Measurements from ENCODE around the gene TARBP2. TPM values are rescaled to one million over a fixed set of nuclear protein-coding genes. Genes with fewer than 3 reads are reported as not detected.

Gene TARBP2
- total and polyA plus RNA-seq, 4 donors = 15.7 to 22.0 (median 18.4) TPM

- Histone ChIP-seq H3K9me3 (ENCODE audit: control insufficient read depth in 4 of 4, low read length in 3 of 4) (no peaks in the 10 kb centered on the region), H3K27me3 (ENCODE audit: control insufficient read depth in 4 of 4, insufficient read depth in 4 of 4, low read length in 3 of 4) (no peaks in the 10 kb centered on the region), H3K27ac (ENCODE audit: low read depth in 1 of 2, low read length in 2 of 2) (no peak overlapping the region), H3K36me3 (ENCODE audit: control insufficient read depth in 4 of 4, insufficient read depth in 3 of 4, low read depth in 1 of 4, low read length in 3 of 4) (peaks cover 24 to 97% (median 89%) of the 10 kb centered on the region in 4 donors), H3K4me3 (ENCODE audit: low read depth in 1 of 3, low read length in 3 of 3) (no peak overlapping the region), H3K4me1 (ENCODE audit: control insufficient read depth in 4 of 4, insufficient read depth in 4 of 4, low read length in 3 of 4) (peaks cover 0 to 2% (median 0%) of the 10 kb centered on the region in 4 donors), H3K9ac (ENCODE audit: low read depth in 1 of 2, low read length in 2 of 2) (no peak overlapping the region)
- no peak for DNase-seq (ENCODE audit: low spot score)
- no peak for TF ChIP-seq EGR1 (IDR thresholded peaks at IDR 0.05; ENCODE audit: low read depth in 2 of 2)
- no peak for TF ChIP-seq FOXA2 (IDR thresholded peaks at IDR 0.05)
- no peak for TF ChIP-seq GABPA (IDR thresholded peaks at IDR 0.05 in 1 of 2, conservative IDR thresholded peaks at IDR 0.05 in 1 of 2)
- no peak for TF ChIP-seq JUND (IDR thresholded peaks at IDR 0.05)
- 88% methylated on average over 1 of the region's 1 CpG for WGBS
These were observed 29.0 kb upstream of the TARBP2 start for GRCh38 chr12:53472056-53472582.

- no peak overlapping the region for H3K27ac ChIP-seq (ENCODE audit: low read depth in 1 of 2, low read length in 2 of 2)
- TF ChIP-seq MAX (IDR thresholded peaks at IDR 0.05) (no peak), EGR1 (IDR thresholded peaks at IDR 0.05; ENCODE audit: low read depth in 2 of 2) (no peak), JUND (IDR thresholded peaks at IDR 0.05) (no peak), SP1 (IDR thresholded peaks at IDR 0.05) (no peak), ATF3 (IDR thresholded peaks at IDR 0.05) (no peak), REST (IDR thresholded peaks at IDR 0.05) (no peak), TAF1 (conservative IDR thresholded peaks at IDR 0.05) (no peak), HNF4A (conservative IDR thresholded peaks at IDR 0.05) (no peak), RAD21 (IDR thresholded peaks at IDR 0.05) (no peak), YY1 (IDR thresholded peaks at IDR 0.05) (no peak), HNF4G (IDR thresholded peaks at IDR 0.05) (no peak), GABPA (IDR thresholded peaks at IDR 0.05 in 1 of 2, conservative IDR thresholded peaks at IDR 0.05 in 1 of 2) (no peak), FOXA2 (IDR thresholded peaks at IDR 0.05) (no peak)
These were observed 27.0 kb upstream of the TARBP2 start for GRCh38 chr12:53474077-53474476.

GRCh38 chr12:53474819-53475218, 26.3 kb upstream of the TARBP2 start:
- no peak for DNase-seq (ENCODE audit: low spot score)
- WGBS = 81% methylated on average over 13 of the region's 13 CpGs
- Histone ChIP-seq H3K9me3 (ENCODE audit: control insufficient read depth in 4 of 4, low read length in 3 of 4) (no peaks in the 10 kb centered on the region), H3K9ac (ENCODE audit: low read depth in 1 of 2, low read length in 2 of 2) (no peak overlapping the region), H3K4me3 (ENCODE audit: low read depth in 1 of 3, low read length in 3 of 3) (no peak overlapping the region), H3K27me3 (ENCODE audit: control insufficient read depth in 4 of 4, insufficient read depth in 4 of 4, low read length in 3 of 4) (no peaks in the 10 kb centered on the region), H3K36me3 (ENCODE audit: control insufficient read depth in 4 of 4, insufficient read depth in 3 of 4, low read depth in 1 of 4, low read length in 3 of 4) (peaks cover 12 to 91% (median 78%) of the 10 kb centered on the region in 4 donors), H3K4me1 (ENCODE audit: control insufficient read depth in 4 of 4, insufficient read depth in 4 of 4, low read length in 3 of 4) (peaks cover 0 to 2% (median 0%) of the 10 kb centered on the region in 4 donors), H3K27ac (ENCODE audit: low read depth in 1 of 2, low read length in 2 of 2) (no peak overlapping the region)
- TF ChIP-seq MAX (IDR thresholded peaks at IDR 0.05) (no peak), SP1 (IDR thresholded peaks at IDR 0.05) (no peak), REST (IDR thresholded peaks at IDR 0.05) (no peak), CTCF (IDR thresholded peaks at IDR 0.05; ENCODE audit: low read depth, low read length, missing input control) (no peak), HNF4G (IDR thresholded peaks at IDR 0.05) (no peak), ZBTB33 (IDR thresholded peaks at IDR 0.05) (no peak)

More at GRCh38 chr12:53474077-53474476, 27.0 kb upstream of the TARBP2 start:
- Histone ChIP-seq H3K36me3 (ENCODE audit: control insufficient read depth in 4 of 4, insufficient read depth in 3 of 4, low read depth in 1 of 4, low read length in 3 of 4) (peaks cover 12 to 91% (median 78%) of the 10 kb centered on the region in 4 donors), H3K4me1 (ENCODE audit: control insufficient read depth in 4 of 4, insufficient read depth in 4 of 4, low read length in 3 of 4) (peaks cover 0 to 2% (median 0%) of the 10 kb centered on the region in 4 donors), H3K9ac (ENCODE audit: low read depth in 1 of 2, low read length in 2 of 2) (no peak overlapping the region), H3K27me3 (ENCODE audit: control insufficient read depth in 4 of 4, insufficient read depth in 4 of 4, low read length in 3 of 4) (no peaks in the 10 kb centered on the region), H3K4me3 (ENCODE audit: low read depth in 1 of 3, low read length in 3 of 3) (no peak overlapping the region), H3K9me3 (ENCODE audit: control insufficient read depth in 4 of 4, low read length in 3 of 4) (no peaks in the 10 kb centered on the region)
- DNase-seq (ENCODE audit: low spot score) = no peak
- 75% methylated on average over 2 of the region's 2 CpGs for WGBS

Data from liver (tissue), 9 donors.